Measurements from ENCODE around the gene GID8.

Gene GID8

GRCh38 chr20:62951896-62952372, 14.0 kb downstream of the GID8 start:
- Mint-ChIP-seq H3K27me3 (ENCODE audit: low read depth) (no peaks in the 10 kb centered on the region), H3K4me1 (ENCODE audit: low read depth) (peaks cover 17% of the 10 kb centered on the region), H3K9me3 (no peaks in the 10 kb centered on the region), H3K27ac (peak overlapping the region; percentile 62), H3K4me3 (peak overlapping the region; percentile 23), H3K36me3 (ENCODE audit: low read depth) (peaks cover 33% of the 10 kb centered on the region)

GRCh38 chr20:62952373-62952967, 14.5 kb downstream of the GID8 start, which contains the start of gene SLC17A9:
Gene SLC17A9, plus strand, starts transcription at chr20:62952709. Its CDS starts 122 bp downstream, at chr20:62952831.
- Mint-ChIP-seq H3K27ac (peak within 1 kb of the TSS; percentile 92), H3K27me3 (ENCODE audit: low read depth) (no peaks in the 10 kb centered on the region)

DNA sequence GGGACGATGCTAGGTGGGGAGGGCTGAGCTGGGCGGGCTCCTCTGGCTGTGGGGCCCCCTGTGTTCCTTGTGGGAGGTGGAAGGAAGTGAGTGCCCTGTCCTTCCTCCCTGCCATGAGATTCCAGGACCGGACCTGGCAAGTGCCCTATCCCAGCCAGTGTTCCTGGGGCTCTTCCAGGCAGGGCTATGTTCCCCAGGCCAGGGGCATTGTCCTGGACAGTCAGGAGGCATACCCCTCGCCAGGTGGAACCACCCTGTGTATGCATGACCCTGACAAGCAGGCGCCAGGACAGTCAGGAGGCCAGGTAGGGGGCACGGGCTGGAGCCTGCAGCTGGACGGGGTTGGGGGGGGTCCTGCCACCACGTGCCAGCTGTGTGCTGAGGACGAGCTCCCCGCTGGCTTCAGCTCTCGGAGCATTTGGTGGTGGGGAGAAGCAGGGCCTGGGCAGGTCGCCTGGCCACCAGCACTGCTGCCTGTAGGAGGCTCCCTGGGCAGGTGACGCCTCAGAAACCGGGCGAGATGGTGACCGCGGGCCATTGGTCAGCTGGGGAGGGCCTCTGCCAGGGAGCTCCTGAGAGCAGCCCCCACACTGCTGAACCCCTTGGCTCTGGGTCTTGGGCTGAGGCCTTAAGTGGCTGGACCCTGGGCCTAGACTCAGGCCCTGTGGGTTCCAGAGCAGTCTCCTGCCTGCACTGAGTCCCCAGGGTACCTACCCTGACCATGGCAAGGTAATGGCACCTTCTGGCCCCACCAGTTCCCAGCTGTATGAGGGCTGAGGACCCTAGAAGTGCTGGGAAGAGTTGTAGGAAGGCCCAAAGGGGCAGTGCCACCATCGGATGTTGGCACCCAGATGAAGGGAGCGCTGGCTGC, 15.3 kb downstream of the GID8 start:
- H3K4me1 Mint-ChIP-seq (ENCODE audit: low read depth): peaks cover 17% of the 10 kb centered on the region
- H3K36me3 Mint-ChIP-seq (ENCODE audit: low read depth): peaks cover 21% of the 10 kb centered on the region
- H3K27me3 Mint-ChIP-seq (ENCODE audit: low read depth): no peaks in the 10 kb centered on the region
- H3K9me3 Mint-ChIP-seq: no peaks in the 10 kb centered on the region
- no peak overlapping the region for H3K4me3 Mint-ChIP-seq
- H3K27ac Mint-ChIP-seq: peak overlapping the region; percentile 92

More at GRCh38 chr20:62952373-62952967, 14.5 kb downstream of the GID8 start, which contains the start of gene SLC17A9:
- Mint-ChIP-seq H3K9me3 (no peaks in the 10 kb centered on the region), H3K4me3 (peak within 1 kb of the TSS; percentile 23), H3K4me1 (ENCODE audit: low read depth) (peaks cover 17% of the 10 kb centered on the region), H3K36me3 (ENCODE audit: low read depth) (peaks cover 28% of the 10 kb centered on the region)

GRCh38 chr20:62953839-62954703, 16.1 kb downstream of the GID8 start:
- Mint-ChIP-seq H3K4me1 (ENCODE audit: low read depth) (peaks cover 17% of the 10 kb centered on the region), H3K27ac (peak overlapping the region; percentile 92), H3K4me3 (peak overlapping the region; percentile 80), H3K9me3 (no peaks in the 10 kb centered on the region), H3K27me3 (ENCODE audit: low read depth) (no peaks in the 10 kb centered on the region), H3K36me3 (ENCODE audit: low read depth) (peaks cover 12% of the 10 kb centered on the region)

- Mint-ChIP-seq H3K4me3 (no peak overlapping the region), H3K27ac (no peak overlapping the region), H3K4me1 (ENCODE audit: low read depth) (peaks cover 15% of the 10 kb centered on the region), H3K9me3 (no peaks in the 10 kb centered on the region), H3K27me3 (ENCODE audit: low read depth) (no peaks in the 10 kb centered on the region), H3K36me3 (ENCODE audit: low read depth) (no peaks in the 10 kb centered on the region)
Observed at GRCh38 chr20:62955519-62956386, 17.8 kb downstream of the GID8 start.

DNA sequence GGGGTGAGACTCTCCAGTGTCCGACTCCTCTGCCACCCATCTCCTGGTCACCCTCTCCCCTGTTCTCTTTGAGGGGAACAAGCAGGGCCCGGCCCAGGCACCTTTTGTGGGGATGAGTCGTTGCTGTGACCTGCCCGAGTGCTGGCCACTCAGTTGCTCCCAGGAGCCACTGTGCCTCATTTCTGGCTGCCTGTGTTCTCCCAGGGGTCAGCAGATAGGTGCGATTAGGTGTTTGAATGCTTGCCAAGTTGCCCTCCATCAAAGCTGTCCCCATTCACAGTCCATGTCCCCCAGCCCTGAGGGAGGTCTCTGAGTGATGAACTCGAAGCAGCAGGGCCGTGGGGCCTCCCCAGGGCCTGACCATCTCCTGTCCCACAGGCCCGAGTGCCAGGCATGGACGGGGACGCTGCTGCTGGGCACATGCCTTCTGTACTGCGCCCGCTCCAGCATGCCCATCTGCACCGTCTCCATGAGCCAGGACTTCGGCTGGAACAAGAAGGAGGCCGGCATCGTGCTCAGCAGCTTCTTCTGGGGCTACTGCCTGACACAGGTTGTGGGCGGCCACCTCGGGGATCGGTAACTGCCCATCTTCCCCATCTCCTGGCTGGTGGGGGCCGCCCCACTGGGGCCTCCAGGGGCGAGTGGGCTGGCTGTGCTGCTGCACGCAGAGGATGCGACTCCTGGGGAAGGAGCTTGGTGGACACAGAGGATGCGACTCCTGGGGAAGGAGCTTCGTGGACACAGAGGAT, 18.6 kb downstream of the GID8 start:
- Mint-ChIP-seq H3K9me3 (no peaks in the 10 kb centered on the region), H3K4me3 (no peak overlapping the region), H3K27ac (no peak overlapping the region), H3K4me1 (ENCODE audit: low read depth) (peaks cover 12% of the 10 kb centered on the region), H3K36me3 (ENCODE audit: low read depth) (no peaks in the 10 kb centered on the region), H3K27me3 (ENCODE audit: low read depth) (no peaks in the 10 kb centered on the region)

DNA sequence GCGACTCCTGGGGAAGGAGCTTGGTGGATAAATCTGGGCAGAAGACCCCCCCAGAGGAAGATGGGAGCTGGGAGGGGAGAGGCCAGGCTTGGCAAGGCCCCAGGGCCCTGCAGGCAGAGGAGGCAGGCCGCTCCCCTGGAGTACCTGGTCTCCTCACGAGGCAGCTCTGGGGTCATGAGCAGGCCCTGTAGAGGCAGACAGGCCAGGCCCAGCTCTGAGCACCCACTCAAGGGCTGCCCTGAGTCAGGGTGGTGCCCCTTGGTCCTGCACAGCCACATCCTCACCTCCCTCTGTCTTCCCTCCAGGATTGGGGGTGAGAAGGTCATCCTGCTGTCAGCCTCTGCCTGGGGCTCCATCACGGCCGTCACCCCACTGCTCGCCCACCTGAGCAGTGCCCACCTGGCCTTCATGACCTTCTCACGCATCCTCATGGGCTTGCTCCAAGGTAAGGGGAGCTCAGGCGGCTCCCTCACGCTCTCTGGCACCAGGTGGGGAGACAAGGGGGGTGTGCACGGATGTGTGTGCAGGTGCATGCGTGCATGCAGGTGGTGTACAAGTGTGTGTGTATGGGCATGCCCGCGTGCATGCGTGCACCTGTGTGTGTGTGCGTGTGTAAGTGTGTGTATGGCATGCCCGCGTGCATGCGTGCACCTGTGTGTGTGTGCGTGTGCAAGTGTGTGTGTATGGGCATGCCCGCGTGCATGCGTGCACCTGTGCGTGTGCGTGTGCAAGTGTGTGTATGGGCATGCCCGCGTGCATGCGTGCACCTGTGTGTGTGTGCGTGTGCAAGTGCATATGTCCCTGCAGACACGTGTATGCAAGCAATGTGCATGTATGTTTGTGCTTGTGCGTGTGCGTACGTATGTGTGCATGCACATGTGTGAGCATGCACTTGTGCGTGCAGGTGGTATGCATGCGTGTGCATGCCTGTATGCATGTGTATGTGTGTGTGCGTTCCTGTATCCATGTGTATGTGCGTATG, 19.5 kb downstream of the GID8 start:
- Mint-ChIP-seq H3K9me3 (no peaks in the 10 kb centered on the region), H3K4me3 (no peak overlapping the region), H3K27ac (no peak overlapping the region), H3K4me1 (ENCODE audit: low read depth) (peaks cover 9% of the 10 kb centered on the region), H3K36me3 (ENCODE audit: low read depth) (no peaks in the 10 kb centered on the region), H3K27me3 (ENCODE audit: low read depth) (no peaks in the 10 kb centered on the region)

DNA sequence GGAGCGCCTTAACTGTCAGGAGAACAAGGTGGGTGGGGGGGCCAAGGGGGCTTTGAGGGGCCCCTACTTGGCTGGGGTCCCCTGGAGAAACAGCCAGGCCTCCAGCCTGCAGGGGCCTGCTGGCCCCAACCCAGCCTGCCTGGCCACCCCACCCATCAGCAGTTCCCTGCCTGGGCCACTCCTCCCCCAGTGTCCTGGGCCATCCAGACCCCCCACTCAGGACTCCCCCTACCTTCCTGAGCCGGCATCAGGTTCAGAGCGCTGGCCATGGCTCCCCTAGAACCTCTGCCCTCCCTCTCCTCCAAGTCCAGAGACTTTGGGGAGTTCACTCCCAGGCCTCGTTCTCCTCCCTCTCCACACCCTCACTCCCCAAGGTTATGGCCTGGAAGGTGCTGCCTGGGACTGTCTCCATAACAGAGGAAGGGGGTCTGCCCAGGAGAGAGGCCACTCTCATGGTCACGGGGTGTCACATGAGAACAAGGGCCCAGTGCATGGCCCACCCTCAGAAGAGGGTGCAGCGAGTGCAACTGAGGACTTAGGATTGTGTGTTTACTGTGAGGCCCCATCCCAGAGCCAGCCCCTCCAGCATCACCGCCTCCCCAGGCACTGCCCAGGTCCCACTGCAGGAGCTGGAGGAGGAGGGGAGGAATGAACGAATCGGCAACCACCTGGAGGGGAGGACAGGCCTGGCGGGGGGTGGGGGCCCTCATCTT, 20.6 kb downstream of the GID8 start:
- Mint-ChIP-seq H3K4me3 (no peak overlapping the region), H3K27me3 (ENCODE audit: low read depth) (no peaks in the 10 kb centered on the region), H3K27ac (no peak overlapping the region), H3K9me3 (no peaks in the 10 kb centered on the region), H3K36me3 (ENCODE audit: low read depth) (no peaks in the 10 kb centered on the region), H3K4me1 (ENCODE audit: low read depth) (peaks cover 9% of the 10 kb centered on the region)

DNA sequence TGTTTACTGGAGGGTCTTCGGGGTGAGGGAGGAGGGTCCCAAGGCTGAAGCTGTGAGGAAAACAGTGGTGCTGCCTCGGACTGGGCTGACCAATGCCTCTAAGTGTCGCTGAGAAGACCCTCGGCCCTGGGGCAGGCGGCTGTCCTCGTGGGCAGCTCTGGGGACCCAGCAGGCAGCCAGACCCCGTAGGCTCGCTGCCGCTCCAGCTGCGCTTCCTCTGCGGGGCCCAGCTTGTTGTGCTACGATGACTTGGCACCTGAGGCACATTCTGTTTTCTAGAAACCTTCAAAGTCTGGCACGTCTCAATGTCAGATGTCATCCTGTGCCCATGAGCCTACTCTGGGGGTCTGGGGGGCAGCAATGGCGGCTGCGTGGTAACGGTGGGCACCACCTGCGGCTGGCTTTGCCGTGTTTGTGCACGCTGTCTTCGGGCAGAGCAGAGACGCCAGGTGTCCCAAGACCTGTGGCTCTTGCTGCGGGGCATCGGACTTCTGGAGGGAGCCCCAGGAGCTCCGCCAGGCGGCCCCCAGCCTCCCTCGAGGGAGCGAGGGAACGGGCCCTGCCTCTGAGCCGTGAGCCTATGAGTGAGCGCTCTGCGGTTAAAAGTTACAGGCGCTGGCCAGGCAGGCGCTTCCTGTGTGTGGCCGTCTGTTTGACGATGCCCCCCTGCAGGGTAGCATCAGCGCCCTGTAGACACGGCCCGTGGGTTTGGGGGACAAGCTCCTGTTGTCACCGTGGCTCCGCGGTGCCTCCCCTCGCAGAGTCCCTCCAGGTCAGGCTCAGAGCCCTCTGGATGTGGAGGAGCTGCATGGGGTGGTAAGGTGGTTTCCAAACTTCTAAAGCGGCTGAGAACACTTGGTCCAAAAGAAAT, 21.4 kb downstream of the GID8 start:
- Mint-ChIP-seq H3K9me3 (no peaks in the 10 kb centered on the region), H3K4me3 (no peak overlapping the region), H3K27ac (no peak overlapping the region), H3K36me3 (ENCODE audit: low read depth) (no peaks in the 10 kb centered on the region), H3K27me3 (ENCODE audit: low read depth) (no peaks in the 10 kb centered on the region), H3K4me1 (ENCODE audit: low read depth) (peaks cover 4% of the 10 kb centered on the region)

DNA sequence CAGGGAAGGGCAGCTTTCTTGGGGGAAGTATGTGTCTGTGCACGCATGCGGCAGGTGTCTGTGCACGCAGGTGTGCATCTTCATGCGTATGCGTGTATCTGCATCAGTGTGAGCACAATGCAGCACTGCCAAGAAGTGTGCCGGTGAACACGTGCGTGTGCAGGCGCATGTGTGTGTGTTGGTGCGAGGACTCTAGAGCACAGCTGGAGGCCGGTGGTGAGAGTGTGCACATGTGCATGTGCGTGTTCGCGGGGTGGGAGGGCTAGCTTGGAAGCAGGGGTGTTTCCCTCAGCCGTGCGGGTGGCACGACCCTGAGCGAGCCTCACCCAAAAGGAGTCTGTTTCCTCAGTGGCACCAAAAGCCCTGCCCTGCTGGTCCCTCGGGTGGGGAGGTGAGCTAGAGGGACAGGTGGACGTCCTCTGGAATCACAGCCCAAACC, 22.1 kb downstream of the GID8 start:
- Mint-ChIP-seq H3K36me3 (ENCODE audit: low read depth) (no peaks in the 10 kb centered on the region), H3K27ac (no peak overlapping the region), H3K9me3 (no peaks in the 10 kb centered on the region)

More for the DNA sequence above, 22.1 kb downstream of the GID8 start:
- Mint-ChIP-seq H3K4me1 (ENCODE audit: low read depth) (no peaks in the 10 kb centered on the region), H3K27me3 (ENCODE audit: low read depth) (no peaks in the 10 kb centered on the region), H3K4me3 (no peak overlapping the region)

All from T-helper 1 cell treated with Interleukin-12 subunit alpha and Interleukin-12 subunit beta and Interleukin-4 antibody, amounts not matched to agents 30 μg/mL and 1 μg/mL, for 36 hours (primary cell).